Esophagus squamous epithelium (tissue), 5 donors: Measurements from ENCODE around the gene GAS2L2. TPM values are rescaled to one million over a fixed set of nuclear protein-coding genes. Genes with fewer than 3 reads are reported as not detected.
A peak's percentile ranks its signal among the peaks of the same experiment; 100 is the strongest.

Experiments
- DNase-seq: peaks from one replicate; lab custom pipeline; 2025; lab: John Stamatoyannopoulos, UW
- H3K27ac ChIP-seq, 4 donors: fragments of 200-600 bp; sonication (generic); one replicate each; pipeline ENCODE4 v1.5.1; 2016 to 2019; ENCODE audit warnings: mild to moderate bottlenecking in 1 of 4
- H3K27me3 ChIP-seq, 4 donors: fragments of 200-600 bp; sonication (generic); 1 replicate in 3 of 4; 2 replicates in 1 of 4; pipeline versions ENCODE4 v1.5.1 to v1.6.0; 2017 to 2021; ENCODE audit warnings: antibody characterized with exemption in 1 of 4
- H3K36me3 ChIP-seq, 3 donors: fragments of 200-600 bp; sonication (generic); one replicate each; pipeline ENCODE4 v1.5.1; 2016 to 2019
- H3K4me1 ChIP-seq, 3 donors: fragments of 200-600 bp; sonication (generic); one replicate each; pipeline ENCODE4 v1.5.1; 2017 to 2019
- H3K4me3 ChIP-seq, 4 donors: fragments of 200-600 bp; sonication (generic); 1 replicate in 3 of 4; 2 replicates in 1 of 4; pipeline ENCODE4 v1.5.1; 2016 to 2019; ENCODE audit warnings: mild to moderate bottlenecking in 2 of 4, moderate library complexity in 1 of 4
- H3K9me3 ChIP-seq, 3 donors: fragments of 200-600 bp; sonication (generic); one replicate each; pipeline ENCODE4 v1.5.1; 2016 to 2019
- CTCF ChIP-seq, 6 experiments: fragments of 450-650 bp in 4 of 6; fragments of 200-600 bp in 2 of 6; sonication (generic) in 2 of 6; IDR thresholded peaks; one replicate each; pipeline ENCODE4 v1.5.1; 2016 to 2019; ENCODE audit warnings: antibody characterized with exemption in 6 of 6, mild to moderate bottlenecking in 4 of 6, moderate library complexity in 4 of 6
- POLR2A ChIP-seq, 4 donors: fragments of 450-650 bp; IDR thresholded peaks; one replicate each; pipeline ENCODE4 v1.6.1; 2017; ENCODE audit warnings: antibody characterized with exemption in 4 of 4, mild to moderate bottlenecking in 4 of 4, moderate library complexity in 3 of 4
- WGBS, 2 donors: methylation state at CpG; one replicate each; pipeline ENCODE4 v1.1.5; 2018; 5-methylcytosine and 5-hydroxymethylcytosine counted together
- intact Hi-C: fragments of 100-400 bp; cut with DNase I; formaldehyde crosslinking; loops from one replicate; pipeline ENCODE4 v1.15.0; 2022
- total RNA-seq, 4 donors: library from RNA; depleted of rRNA; stranded (reverse); fragments of >200 nt; gene quantifications; one replicate each; pipeline ENCODE4 v1.1.0, GENCODE V29; 2016
- donor health status: DM: yes; HTN: yes; CAD: no.

Gene GAS2L2
- total RNA-seq, 4 donors from 2014 or later, result not detected

- Histone ChIP-seq H3K36me3 (peaks cover 0 to 82% (median 22%) of the 10 kb centered on the region in 3 donors), H3K27me3 (no peaks in the 10 kb centered on the region), H3K9me3 (no peaks in the 10 kb centered on the region), H3K4me3 (no peak overlapping the region), H3K4me1 (peaks cover 0 to 16% (median 0%) of the 10 kb centered on the region in 3 donors), H3K27ac (no peak overlapping the region)
- intact Hi-C loops, result no loop called here
- WGBS, 2 donors, result 91 to 93% methylated on average over 4 of the region's 4 CpGs
- TF ChIP-seq CTCF (IDR thresholded peaks at IDR 0.05) (no peak), POLR2A (IDR thresholded peaks at IDR 0.05) (no peak)
- DNase-seq, result no peak
These were observed 28.0 kb downstream of the GAS2L2 start for GRCh38 chr17:35725058-35725457.

GRCh38 chr17:35723735-35724134 is 29.3 kb downstream of the GAS2L2 start:
- Histone ChIP-seq H3K27ac (no peak overlapping the region), H3K4me1 (peaks cover 0 to 16% (median 0%) of the 10 kb centered on the region in 3 donors), H3K4me3 (no peak overlapping the region), H3K9me3 (no peaks in the 10 kb centered on the region), H3K36me3 (peaks cover 0 to 92% (median 26%) of the 10 kb centered on the region in 3 donors), H3K27me3 (no peaks in the 10 kb centered on the region)
- intact Hi-C loops, result no loop called here
- TF ChIP-seq POLR2A (IDR thresholded peaks at IDR 0.05) (no peak), CTCF (IDR thresholded peaks at IDR 0.05) (no peak)
- 100% methylated on average over 2 of the region's 2 CpGs for WGBS, 2 donors
- DNase-seq, result no peak

GRCh38 chr17:35717475-35717874 is 35.6 kb downstream of the GAS2L2 start:
- WGBS, 2 donors, result 36 to 63% methylated on average over 1 to 2 of the region's 2 CpGs
- Histone ChIP-seq H3K36me3 (peaks cover 0 to 73% (median 11%) of the 10 kb centered on the region in 3 donors), H3K4me3 (no peak overlapping the region), H3K27ac (peak overlapping the region in 3 of 4 donors; percentile 25 to 68 (median 63)), H3K9me3 (no peaks in the 10 kb centered on the region), H3K4me1 (peaks cover 3 to 34% (median 3%) of the 10 kb centered on the region in 3 donors), H3K27me3 (no peaks in the 10 kb centered on the region)
- intact Hi-C loops, result no loop called here
- TF ChIP-seq CTCF (IDR thresholded peaks at IDR 0.05) (no peak), POLR2A (IDR thresholded peaks at IDR 0.05) (no peak)
- no peak for DNase-seq

- intact Hi-C loops, result no loop called here
- Histone ChIP-seq H3K36me3 (peaks cover 0 to 73% (median 11%) of the 10 kb centered on the region in 3 donors), H3K4me3 (no peak overlapping the region), H3K27ac (peak overlapping the region; percentile 25 to 68 (median 48)), H3K27me3 (no peaks in the 10 kb centered on the region), H3K4me1 (peaks cover 3 to 38% (median 3%) of the 10 kb centered on the region in 3 donors), H3K9me3 (no peaks in the 10 kb centered on the region)
- TF ChIP-seq POLR2A (IDR thresholded peaks at IDR 0.05) (no peak), CTCF (IDR thresholded peaks at IDR 0.05) (no peak)
- DNase-seq, result no peak
- WGBS, 2 donors, result 63 to 74% methylated on average over 4 of the region's 4 CpGs
These were observed 36.1 kb downstream of the GAS2L2 start for GRCh38 chr17:35716897-35717465.

- WGBS, 2 donors, result 77 to 82% methylated on average over 3 of the region's 3 CpGs
- Histone ChIP-seq H3K27me3 (no peaks in the 10 kb centered on the region), H3K4me1 (peaks cover 3 to 38% (median 3%) of the 10 kb centered on the region in 3 donors), H3K4me3 (no peak overlapping the region), H3K36me3 (peaks cover 0 to 73% (median 4%) of the 10 kb centered on the region in 3 donors), H3K9me3 (no peaks in the 10 kb centered on the region), H3K27ac (peak overlapping the region in 2 of 4 donors; percentile 20 to 68)
- TF ChIP-seq CTCF (IDR thresholded peaks at IDR 0.05) (no peak), POLR2A (IDR thresholded peaks at IDR 0.05) (no peak)
- no peak for DNase-seq
- intact Hi-C loops, result no loop called here
These were observed 36.9 kb downstream of the GAS2L2 start for GRCh38 chr17:35716173-35716572.
